Measurements from ENCODE around the gene RGS3. TPM values are rescaled to one million over a fixed set of nuclear protein-coding genes. Genes with fewer than 3 reads are reported as not detected.
"Not testable (repeated sequence)": the region's sequence is repeated elsewhere in the genome, so short reads cannot be mapped to it uniquely, and the experiment has no call there.

Gene RGS3
- total RNA-seq, 2 donors from 2014 or later = 170 to 202 TPM

- no peak for DNase-seq (ENCODE audit: low spot score)
- no peaks in the 10 kb centered on the region for H3K9me3 ChIP-seq
- no peak overlapping the region for H3K4me3 ChIP-seq
- peak overlapping the region; percentile 83 to 90 for H3K27ac ChIP-seq
- H3K36me3 ChIP-seq = no peaks in the 10 kb centered on the region
- TF ChIP-seq, protein P1, sequence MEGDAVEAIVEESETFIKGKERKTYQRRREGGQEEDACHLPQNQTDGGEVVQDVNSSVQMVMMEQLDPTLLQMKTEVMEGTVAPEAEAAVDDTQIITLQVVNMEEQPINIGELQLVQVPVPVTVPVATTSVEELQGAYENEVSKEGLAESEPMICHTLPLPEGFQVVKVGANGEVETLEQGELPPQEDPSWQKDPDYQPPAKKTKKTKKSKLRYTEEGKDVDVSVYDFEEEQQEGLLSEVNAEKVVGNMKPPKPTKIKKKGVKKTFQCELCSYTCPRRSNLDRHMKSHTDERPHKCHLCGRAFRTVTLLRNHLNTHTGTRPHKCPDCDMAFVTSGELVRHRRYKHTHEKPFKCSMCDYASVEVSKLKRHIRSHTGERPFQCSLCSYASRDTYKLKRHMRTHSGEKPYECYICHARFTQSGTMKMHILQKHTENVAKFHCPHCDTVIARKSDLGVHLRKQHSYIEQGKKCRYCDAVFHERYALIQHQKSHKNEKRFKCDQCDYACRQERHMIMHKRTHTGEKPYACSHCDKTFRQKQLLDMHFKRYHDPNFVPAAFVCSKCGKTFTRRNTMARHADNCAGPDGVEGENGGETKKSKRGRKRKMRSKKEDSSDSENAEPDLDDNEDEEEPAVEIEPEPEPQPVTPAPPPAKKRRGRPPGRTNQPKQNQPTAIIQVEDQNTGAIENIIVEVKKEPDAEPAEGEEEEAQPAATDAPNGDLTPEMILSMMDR (IDR thresholded peaks at IDR 0.05) = no peak
- ATAC-seq (ENCODE audit: insufficient number of reproducible peaks, low FRiP score, low read depth) = no peak
- H3K27me3 ChIP-seq (replicated peaks; ENCODE audit: insufficient read depth) = no peaks in the 10 kb centered on the region
- peaks cover 41 to 80% of the 10 kb centered on the region in 2 donors for H3K4me1 ChIP-seq (ENCODE audit: control insufficient read depth in 1 of 2, low read depth in 2 of 2)
Observed at GRCh38 chr9:113486327-113486726, 22.8 kb downstream of the RGS3 start.

DNA sequence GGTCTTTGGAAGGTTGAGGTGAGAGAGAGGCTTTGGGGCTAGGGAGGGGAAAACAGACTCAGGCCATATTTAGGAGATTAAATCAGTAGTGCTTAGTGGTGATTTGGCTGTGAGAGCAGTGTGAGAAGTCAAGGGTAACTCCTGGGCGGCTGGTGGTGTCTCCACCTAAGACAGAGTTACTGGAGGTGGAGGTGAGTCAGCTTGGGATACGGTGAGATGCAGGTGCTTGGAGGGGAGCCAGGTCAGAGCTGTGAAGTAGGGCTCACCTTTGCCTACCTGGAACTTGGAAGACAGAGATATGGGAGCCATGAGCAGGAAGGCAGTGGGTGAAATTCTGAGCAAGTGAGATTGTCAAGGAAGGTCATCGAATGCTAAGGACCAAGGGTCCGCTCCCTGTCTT is 24.5 kb downstream of the RGS3 start:
- H3K27ac ChIP-seq = peak overlapping the region; percentile 85 to 87
- no peaks in the 10 kb centered on the region for H3K36me3 ChIP-seq
- H3K27me3 ChIP-seq (replicated peaks; ENCODE audit: insufficient read depth) = no peaks in the 10 kb centered on the region
- ATAC-seq (ENCODE audit: insufficient number of reproducible peaks, low FRiP score, low read depth) (no peak), DNase-seq (ENCODE audit: low spot score) (no peak)
- no peaks in the 10 kb centered on the region for H3K9me3 ChIP-seq
- TF ChIP-seq, protein P1 (IDR thresholded peaks at IDR 0.05) = no peak
- peaks cover 54 to 80% of the 10 kb centered on the region in 2 donors for H3K4me1 ChIP-seq (ENCODE audit: control insufficient read depth in 1 of 2, low read depth in 2 of 2)
- H3K4me3 ChIP-seq = no peak overlapping the region

DNA sequence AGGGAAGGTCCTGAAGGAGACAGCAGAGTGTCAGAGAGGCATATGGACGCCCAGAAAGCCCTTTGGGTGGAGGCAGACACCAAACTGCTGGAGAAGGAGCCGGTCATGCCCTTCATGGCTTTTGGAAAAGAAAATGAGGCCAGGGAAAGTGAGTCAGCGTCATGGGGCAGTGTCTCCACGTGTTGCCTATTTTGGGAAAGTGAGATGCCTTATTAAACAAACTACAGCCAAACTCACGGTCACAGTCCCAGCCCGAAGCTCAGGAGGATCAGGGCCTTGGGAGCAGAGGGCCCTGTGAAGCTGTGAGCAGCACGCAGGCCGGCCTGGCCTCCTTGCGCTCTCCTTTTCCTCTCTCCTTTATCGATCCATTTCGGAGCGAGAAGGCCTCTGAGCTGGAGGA is 25.0 kb downstream of the RGS3 start:
- peaks cover 54 to 80% of the 10 kb centered on the region in 2 donors for H3K4me1 ChIP-seq (ENCODE audit: control insufficient read depth in 1 of 2, low read depth in 2 of 2)
- peak overlapping the region; percentile 85 to 87 for H3K27ac ChIP-seq
- peak; percentile 56 for DNase-seq (ENCODE audit: low spot score)
- TF ChIP-seq, protein P1 (IDR thresholded peaks at IDR 0.05) = no peak
- peak; percentile 32 for ATAC-seq (ENCODE audit: insufficient number of reproducible peaks, low FRiP score, low read depth)
- no peaks in the 10 kb centered on the region for H3K27me3 ChIP-seq (replicated peaks; ENCODE audit: insufficient read depth)
- no peaks in the 10 kb centered on the region for H3K9me3 ChIP-seq
- H3K36me3 ChIP-seq = no peaks in the 10 kb centered on the region
- no peak overlapping the region for H3K4me3 ChIP-seq

DNA sequence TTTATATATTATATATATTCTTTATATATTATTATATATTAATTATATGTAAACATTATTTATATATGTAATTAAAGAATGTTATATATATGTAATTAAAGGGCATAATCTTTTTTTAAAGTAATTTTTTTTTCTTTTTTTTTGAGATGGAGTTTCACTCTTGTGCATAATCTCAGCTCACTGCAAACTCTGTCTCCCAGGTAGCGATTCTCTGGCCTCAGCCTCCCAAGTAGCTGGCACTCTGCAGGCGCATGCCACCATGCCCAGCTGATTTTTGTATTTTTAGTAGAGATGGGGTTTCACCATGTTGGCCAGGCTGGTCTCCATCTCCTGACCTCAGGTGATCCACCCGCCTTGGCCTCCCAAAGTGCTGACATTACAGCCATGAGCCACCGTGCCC is 27.6 kb downstream of the RGS3 start:
- DNase-seq (ENCODE audit: low spot score); H3K4me3 ChIP-seq; H3K36me3 ChIP-seq; ATAC-seq (ENCODE audit: insufficient number of reproducible peaks, low FRiP score, low read depth); H3K27me3 ChIP-seq (replicated peaks; ENCODE audit: insufficient read depth); H3K9me3 ChIP-seq: not testable (repeated sequence)
- peaks cover 38 to 79% of the 10 kb centered on the region in 2 donors for H3K4me1 ChIP-seq (ENCODE audit: control insufficient read depth in 1 of 2, low read depth in 2 of 2)
- peak overlapping the region; percentile 64 to 88 for H3K27ac ChIP-seq

DNA sequence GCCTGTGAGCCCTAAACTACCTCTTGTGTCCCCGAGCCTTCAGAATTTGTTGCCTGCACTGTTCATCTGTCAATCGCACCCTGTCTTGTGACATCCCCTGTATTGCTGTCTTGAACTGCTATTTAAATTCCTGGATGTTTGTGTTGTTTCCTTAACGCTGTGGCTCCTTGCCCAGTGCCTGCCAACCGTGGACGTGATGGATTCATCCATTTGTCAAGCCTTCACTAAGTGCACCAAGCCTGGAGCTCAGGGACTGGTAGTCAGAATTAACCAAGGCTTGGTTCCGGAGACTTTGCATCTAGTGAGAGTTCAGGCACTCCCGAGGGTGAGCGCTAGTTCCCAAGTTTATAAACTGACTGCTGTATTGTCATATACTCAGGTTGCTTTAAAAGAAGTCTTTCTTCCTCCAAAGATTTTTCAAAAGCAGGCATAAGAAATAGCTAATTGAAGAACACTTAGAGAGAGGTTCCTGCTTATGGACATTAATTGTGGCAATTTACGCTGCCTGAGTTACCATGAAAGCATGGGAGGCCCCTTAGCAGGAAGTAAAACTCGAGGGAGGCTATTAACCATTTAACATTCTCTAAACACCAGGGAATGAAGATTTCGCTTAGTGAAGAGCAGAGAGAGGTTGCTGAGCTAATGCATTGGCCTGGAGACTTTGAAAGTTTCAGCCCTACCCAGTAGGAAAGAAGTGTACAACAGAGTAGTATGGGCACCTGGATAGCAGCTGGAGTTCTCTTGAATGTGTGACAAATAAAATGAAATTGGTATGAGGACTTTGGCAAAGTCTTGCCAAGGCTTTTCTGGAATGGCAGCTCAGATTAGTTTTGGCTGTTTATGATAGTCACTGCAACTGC is 29.0 kb downstream of the RGS3 start:
- DNase-seq (ENCODE audit: low spot score) (no peak), ATAC-seq (ENCODE audit: insufficient number of reproducible peaks, low FRiP score, low read depth) (no peak)
- Histone ChIP-seq H3K9me3 (no peaks in the 10 kb centered on the region), H3K4me3 (no peak overlapping the region), H3K27ac (peak overlapping the region; percentile 64 to 88), H3K27me3 (replicated peaks; ENCODE audit: insufficient read depth) (no peaks in the 10 kb centered on the region), H3K4me1 (ENCODE audit: control insufficient read depth in 1 of 2, low read depth in 2 of 2) (peaks cover 38 to 76% of the 10 kb centered on the region in 2 donors), H3K36me3 (no peaks in the 10 kb centered on the region)
- TF ChIP-seq, protein P1 (IDR thresholded peaks at IDR 0.05) = no peak

Data from thoracic aorta (tissue), 2 donors.